ENCODE data around the gene GRM3. TPM values are rescaled to one million over a fixed set of nuclear protein-coding genes. Genes with fewer than 3 reads are reported as not detected.

GRM3 gene
- total RNA-seq, 1 donor from 2014 or later: not detected

DNA sequence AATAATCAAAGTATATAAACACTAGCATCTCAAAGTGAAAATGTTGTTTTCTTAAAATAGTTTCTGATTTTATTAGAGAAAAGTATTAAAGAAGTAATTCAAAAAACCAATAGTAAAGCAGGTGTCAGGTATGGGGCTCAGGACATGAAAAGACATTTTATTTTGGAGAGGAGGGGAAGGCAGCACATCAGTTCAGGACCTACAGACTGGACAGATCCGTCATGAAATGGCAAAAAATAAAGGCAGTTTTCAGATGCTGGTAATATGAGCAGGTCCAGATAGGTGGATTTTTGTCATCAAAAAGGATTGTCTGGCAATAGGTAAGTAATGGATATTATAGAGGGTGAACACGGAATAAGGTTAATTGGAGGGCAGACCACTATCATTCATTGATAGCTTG is 49.0 kb downstream of the GRM3 start:
- H3K27me3 ChIP-seq (ENCODE audit: low read depth): no peaks in the 10 kb centered on the region

GRCh38 chr7:86706406-86706805 is 62.7 kb downstream of the GRM3 start:
- H3K36me3 ChIP-seq: no peaks in the 10 kb centered on the region
- no peak overlapping the region for H3K27ac ChIP-seq (replicated peaks)

More for the DNA sequence above, 49.0 kb downstream of the GRM3 start:
- H3K27ac ChIP-seq (replicated peaks): no peak overlapping the region
- H3K9me3 ChIP-seq (replicated peaks): no peaks in the 10 kb centered on the region
- no peaks in the 10 kb centered on the region for H3K36me3 ChIP-seq
- no peaks in the 10 kb centered on the region for H3K4me1 ChIP-seq
- DNase-seq: no peak
- no peak for TF ChIP-seq CTCF (IDR thresholded peaks at IDR 0.05; ENCODE audit: borderline replicate concordance)
- H3K4me3 ChIP-seq: no peak overlapping the region
- intact Hi-C loops (cut with micrococcal nuclease): no loop called here

GRCh38 chr7:86708031-86708680 is 64.4 kb downstream of the GRM3 start:
- Histone ChIP-seq H3K4me3 (no peak overlapping the region), H3K36me3 (no peaks in the 10 kb centered on the region), H3K9me3 (replicated peaks) (no peaks in the 10 kb centered on the region), H3K27me3 (ENCODE audit: low read depth) (no peaks in the 10 kb centered on the region), H3K4me1 (no peaks in the 10 kb centered on the region), H3K27ac (replicated peaks) (no peak overlapping the region)
- TF ChIP-seq CTCF (IDR thresholded peaks at IDR 0.05; ENCODE audit: borderline replicate concordance): no peak
- intact Hi-C loops (cut with micrococcal nuclease): no loop called here
- DNase-seq: no peak

More at GRCh38 chr7:86706406-86706805, 62.7 kb downstream of the GRM3 start:
- Histone ChIP-seq H3K9me3 (replicated peaks) (no peaks in the 10 kb centered on the region), H3K4me3 (no peak overlapping the region), H3K27me3 (ENCODE audit: low read depth) (no peaks in the 10 kb centered on the region), H3K4me1 (no peaks in the 10 kb centered on the region)
- TF ChIP-seq CTCF (IDR thresholded peaks at IDR 0.05; ENCODE audit: borderline replicate concordance): no peak
- intact Hi-C loops (cut with micrococcal nuclease): no loop called here
- no peak for DNase-seq

DNA sequence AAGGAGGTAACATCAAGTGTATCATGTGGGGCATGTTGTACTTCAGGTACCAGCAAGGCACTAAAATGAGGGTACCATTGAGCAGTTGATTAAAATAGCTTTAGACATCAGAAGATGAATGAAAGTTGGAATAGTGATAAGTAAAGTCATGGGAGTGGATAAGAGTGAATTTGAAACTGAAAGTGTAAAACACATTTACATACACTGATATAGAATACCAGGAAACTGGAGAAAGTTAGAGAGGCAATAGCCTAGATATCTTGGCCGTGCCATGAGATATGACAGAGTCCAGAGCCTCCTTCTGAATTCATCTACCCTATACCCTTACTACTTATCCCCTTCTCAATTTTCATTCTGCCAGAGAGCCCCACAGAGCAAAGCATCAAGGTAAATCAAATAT is 76.6 kb downstream of the GRM3 start:
- intact Hi-C loops (cut with micrococcal nuclease): no loop called here

GRCh38 chr7:86733783-86734182 is 90.1 kb downstream of the GRM3 start:
- Histone ChIP-seq H3K9me3 (replicated peaks) (no peaks in the 10 kb centered on the region), H3K36me3 (no peaks in the 10 kb centered on the region), H3K27ac (replicated peaks) (no peak overlapping the region), H3K4me1 (no peaks in the 10 kb centered on the region), H3K27me3 (ENCODE audit: low read depth) (no peaks in the 10 kb centered on the region), H3K4me3 (no peak overlapping the region)
- DNase-seq: no peak
- intact Hi-C loops (cut with micrococcal nuclease): no loop called here
- TF ChIP-seq CTCF (IDR thresholded peaks at IDR 0.05; ENCODE audit: borderline replicate concordance): no peak

More for the DNA sequence above, 76.6 kb downstream of the GRM3 start:
- no peak for TF ChIP-seq CTCF (IDR thresholded peaks at IDR 0.05; ENCODE audit: borderline replicate concordance)
- Histone ChIP-seq H3K27me3 (ENCODE audit: low read depth) (no peaks in the 10 kb centered on the region), H3K27ac (replicated peaks) (no peak overlapping the region), H3K4me1 (no peaks in the 10 kb centered on the region), H3K4me3 (no peak overlapping the region), H3K9me3 (replicated peaks) (peaks cover 5% of the 10 kb centered on the region), H3K36me3 (no peaks in the 10 kb centered on the region)
- DNase-seq: no peak
